GM12864 (cell line): ENCODE data around the gene ANAPC4.

Experiments
- DNase-seq: peaks from one replicate; pipeline ENCODE4 v3.0.0-alpha.2; 2011; ENCODE audit warnings: low read depth
- H3K4me3 ChIP-seq: 2 replicates; pipeline ENCODE4 v1.5.1; 2011; ENCODE audit warnings: mild to moderate bottlenecking, low read depth, low read length, control low read depth
- CTCF ChIP-seq: IDR thresholded peaks from 2 replicates; pipeline ENCODE4 v1.5.1; 2011; ENCODE audit warnings: low read depth, mild to moderate bottlenecking, moderate library complexity, low read length, control low read depth, inconsistent platforms; ENCODE audit errors: missing control alignments

ANAPC4 gene

GRCh38 chr4:25441519-25442117, 64.6 kb downstream of the ANAPC4 start:
- TF ChIP-seq CTCF: peak; percentile 62
- H3K4me3 ChIP-seq: no peak overlapping the region
- no peak for DNase-seq

GRCh38 chr4:25442863-25443307, 65.8 kb downstream of the ANAPC4 start:
- no peak for TF ChIP-seq CTCF
- H3K4me3 ChIP-seq: no peak overlapping the region
- DNase-seq: no peak

GRCh38 chr4:25443851-25444250, 66.8 kb downstream of the ANAPC4 start:
- no peak for TF ChIP-seq CTCF

GRCh38 chr4:25446611-25447010, 69.5 kb downstream of the ANAPC4 start:
- DNase-seq: no peak
- H3K4me3 ChIP-seq: no peak overlapping the region
- no peak for TF ChIP-seq CTCF

More at GRCh38 chr4:25443851-25444250, 66.8 kb downstream of the ANAPC4 start:
- no peak for DNase-seq
- no peak overlapping the region for H3K4me3 ChIP-seq

- no peak for TF ChIP-seq CTCF
- no peak for DNase-seq
- no peak overlapping the region for H3K4me3 ChIP-seq
Measured at GRCh38 chr4:25448379-25449109, 71.5 kb downstream of the ANAPC4 start.

- no peak for DNase-seq
- H3K4me3 ChIP-seq: no peak overlapping the region
- no peak for TF ChIP-seq CTCF
Measured at GRCh38 chr4:25449270-25449669, 72.2 kb downstream of the ANAPC4 start.

GRCh38 chr4:25449688-25450087, 72.6 kb downstream of the ANAPC4 start:
- TF ChIP-seq CTCF: no peak
- no peak for DNase-seq
- H3K4me3 ChIP-seq: no peak overlapping the region
